Measurements from ENCODE around the gene PTPRM.

Gene PTPRM

GRCh38 chr18:7873316-7873715 is 306.2 kb downstream of the PTPRM start:
- no peak for DNase-seq

DNA sequence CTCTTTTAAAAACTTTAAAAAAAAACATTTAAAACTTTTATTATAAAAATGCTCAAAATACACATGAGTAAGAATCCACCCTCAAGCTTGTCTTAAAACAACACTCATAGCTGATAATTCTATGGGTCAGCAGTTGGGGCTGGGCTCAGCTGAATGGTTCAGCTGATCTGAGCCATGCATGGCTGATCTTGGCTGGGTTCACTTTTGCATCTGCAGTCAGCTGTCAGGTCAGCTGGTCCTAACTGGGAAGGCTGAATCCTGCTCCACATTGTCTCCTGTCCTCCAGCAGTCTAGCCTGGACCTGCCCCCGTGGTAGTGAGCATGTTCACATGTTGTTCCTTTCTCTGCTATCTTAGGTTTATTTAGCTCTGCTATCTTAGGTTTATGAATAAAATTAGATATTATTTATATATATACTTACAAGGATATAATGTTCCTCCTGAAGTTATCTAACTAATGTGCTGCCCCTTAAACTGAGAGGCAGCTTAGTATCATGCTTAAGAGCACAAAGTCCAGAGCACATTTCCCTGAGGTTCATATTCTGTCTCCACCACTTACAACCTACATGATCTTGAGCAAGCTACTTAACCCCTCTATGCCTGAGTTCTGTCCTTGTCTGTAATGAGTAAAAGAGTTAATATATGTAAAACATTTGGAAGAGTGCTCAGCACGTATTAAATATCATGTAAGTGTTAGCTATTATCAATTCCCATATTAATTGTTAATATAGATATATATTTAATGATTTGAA is 309.4 kb downstream of the PTPRM start:
- DNase-seq: no peak

DNA sequence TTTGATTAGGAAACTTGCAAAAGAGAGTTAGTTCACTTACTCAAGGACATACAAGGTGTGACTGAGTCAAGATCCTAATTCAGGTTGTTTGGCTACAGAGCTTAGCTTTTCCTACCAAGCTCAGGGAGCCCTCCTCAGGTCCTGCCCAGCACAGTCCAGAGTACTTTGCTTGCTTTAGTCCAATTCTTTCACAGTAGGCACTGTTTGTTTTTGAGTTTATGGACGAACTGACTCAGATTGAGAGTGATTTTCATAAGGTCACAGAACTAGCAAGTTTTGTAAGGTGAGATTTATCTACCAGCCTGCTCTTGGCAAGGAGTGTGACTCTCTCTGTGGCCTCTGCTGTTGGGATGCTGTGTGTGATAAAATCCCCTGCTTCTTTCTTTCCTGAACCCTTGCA is 310.5 kb downstream of the PTPRM start:
- DNase-seq: no peak

DNA sequence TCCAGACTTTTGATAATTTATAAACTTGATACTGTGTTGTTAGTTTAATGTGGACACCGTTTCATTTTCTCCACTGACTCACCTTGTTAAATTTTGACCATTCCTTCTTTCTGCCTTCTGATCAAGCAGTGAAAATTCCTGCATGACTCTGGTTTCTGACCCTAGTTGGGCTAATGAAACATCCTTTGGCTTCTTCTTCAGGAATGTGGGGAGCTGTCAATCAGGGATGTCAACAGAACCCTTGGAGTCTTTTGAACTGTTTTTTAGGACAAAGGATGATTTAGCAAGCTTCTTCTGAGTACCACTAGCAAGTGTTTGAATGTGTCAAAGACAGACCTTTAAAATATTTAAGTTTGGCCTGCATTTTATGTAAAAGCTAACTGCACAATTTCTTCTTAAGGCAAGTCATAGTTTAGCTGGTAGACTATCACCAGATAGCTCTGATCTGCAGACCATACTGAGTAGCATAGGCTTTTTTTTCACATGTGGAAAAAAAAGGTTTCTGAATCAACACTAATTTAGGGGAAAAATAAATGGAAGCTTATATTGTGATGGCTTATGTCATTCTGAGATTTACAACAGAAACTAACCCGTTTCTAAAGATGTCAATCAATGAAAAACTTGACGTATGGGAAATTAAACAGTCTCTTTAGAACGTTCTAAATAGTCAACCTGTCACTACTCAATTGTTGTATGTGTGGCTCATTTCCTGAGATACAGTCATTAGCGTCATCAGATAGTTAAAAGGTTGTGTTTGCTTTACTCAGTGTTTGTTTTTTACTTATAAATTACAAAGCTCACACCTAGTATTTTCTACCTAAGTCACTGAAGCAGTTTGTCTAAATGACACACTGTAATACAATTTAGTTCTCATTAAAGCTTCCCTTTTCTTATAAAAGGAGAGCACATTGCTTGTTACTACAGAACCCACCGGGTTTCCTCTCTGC is 311.4 kb downstream of the PTPRM start:
- DNase-seq: peak; percentile 75

GRCh38 chr18:7879717-7880116 is 312.6 kb downstream of the PTPRM start:
- no peak for DNase-seq

DNA sequence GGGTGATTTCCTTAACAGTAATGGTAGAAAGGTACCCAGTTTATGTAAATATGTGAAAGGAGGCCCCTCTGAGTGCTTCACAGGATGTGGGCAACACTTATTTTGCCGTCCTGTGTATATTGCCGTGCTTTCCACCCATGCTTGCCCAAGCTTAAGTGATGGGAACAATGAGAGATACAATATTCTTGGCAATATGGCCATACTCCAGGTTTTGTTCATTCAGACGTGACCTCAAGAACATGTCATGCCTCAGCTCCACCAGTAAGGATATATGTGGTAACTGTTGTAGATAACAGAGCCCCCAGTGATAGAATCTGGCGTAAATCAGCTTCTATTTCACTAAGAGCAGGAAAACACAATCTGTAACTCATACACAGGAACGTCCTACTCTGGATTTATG is 318.7 kb downstream of the PTPRM start:
- no peak for DNase-seq

GRCh38 chr18:7886436-7886835 is 319.3 kb downstream of the PTPRM start:
- no peak for DNase-seq

GRCh38 chr18:7889515-7889914 is 322.4 kb downstream of the PTPRM start:
- no peak for DNase-seq

- DNase-seq: no peak
Observed at GRCh38 chr18:7890075-7890474, 323.0 kb downstream of the PTPRM start.

- DNase-seq: no peak
Observed at GRCh38 chr18:7892556-7892955, 325.4 kb downstream of the PTPRM start.

GRCh38 chr18:7894592-7894991 is 327.5 kb downstream of the PTPRM start:
- DNase-seq: no peak

DNA sequence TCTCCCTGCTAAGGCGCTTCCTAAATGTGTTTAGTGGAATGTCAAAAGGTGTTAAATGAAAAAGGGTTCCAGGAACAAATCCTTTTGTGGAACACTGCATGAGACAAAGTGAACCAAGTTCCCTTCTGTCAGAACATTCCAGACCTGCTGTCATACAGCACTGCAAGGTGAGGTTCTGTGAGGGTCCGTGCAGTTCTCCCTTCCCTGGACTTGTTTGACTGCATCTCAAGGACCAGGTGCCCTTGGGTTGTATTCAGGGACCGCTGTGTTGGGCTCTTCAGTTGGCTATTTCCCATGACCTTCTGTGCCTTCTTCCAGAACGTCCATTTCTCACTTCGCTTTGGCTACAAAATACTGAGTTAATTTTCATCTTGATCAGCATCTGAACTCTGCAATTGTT is 328.2 kb downstream of the PTPRM start:
- no peak for DNase-seq

- no peak for DNase-seq
Observed at GRCh38 chr18:7896161-7896560, 329.0 kb downstream of the PTPRM start.

- DNase-seq: no peak
Observed at GRCh38 chr18:7896805-7897518, 329.8 kb downstream of the PTPRM start.

GRCh38 chr18:7898181-7898580 is 331.1 kb downstream of the PTPRM start:
- no peak for DNase-seq

DNA sequence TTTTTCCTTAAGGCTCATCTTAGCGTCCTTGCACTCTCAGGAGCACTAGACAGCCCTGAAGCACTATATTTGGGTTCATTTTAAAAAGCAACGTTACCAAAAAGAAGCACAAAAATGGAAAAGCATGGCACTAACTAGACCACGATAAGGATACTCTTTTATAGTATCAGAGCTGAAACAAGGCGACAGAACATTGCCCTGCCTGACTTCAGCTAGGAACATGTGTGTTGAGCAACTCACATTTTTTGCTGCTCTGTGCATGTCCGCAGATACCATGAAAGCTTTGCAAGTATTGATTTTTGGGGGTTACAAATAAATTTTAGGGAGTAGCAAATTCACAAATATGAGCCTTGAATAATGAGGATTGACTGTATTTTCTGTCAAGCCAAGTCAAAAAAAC is 332.0 kb downstream of the PTPRM start:
- DNase-seq: no peak

- no peak for DNase-seq
Observed at GRCh38 chr18:7900091-7900490, 333.0 kb downstream of the PTPRM start.

GRCh38 chr18:7901657-7902056 is 334.5 kb downstream of the PTPRM start:
- DNase-seq: no peak

GRCh38 chr18:7902399-7902839 is 335.3 kb downstream of the PTPRM start:
- no peak for DNase-seq

- DNase-seq: no peak
Observed at GRCh38 chr18:7904529-7904928, 337.4 kb downstream of the PTPRM start.

GRCh38 chr18:7908681-7909299 is 341.7 kb downstream of the PTPRM start:
- DNase-seq: peak; percentile 83

- DNase-seq: no peak
Observed at GRCh38 chr18:7914834-7915670, 347.9 kb downstream of the PTPRM start.
